Heart left ventricle (tissue), 13 donors: ENCODE results near the gene FNTB.

Source experiments
- CTCF ChIP-seq, 12 donors: fragments of 200-600 bp; sonication (generic) in 4 of 12; IDR thresholded peaks; one replicate each; pipeline versions ENCODE4 v1.5.0 to v1.8.0; 2018 to 2022; ENCODE audit warnings: antibody characterized with exemption in 12 of 12, mild to moderate bottlenecking in 5 of 12
- POLR2A ChIP-seq, 2 donors: fragments of 450-650 bp; IDR thresholded peaks; one replicate each; pipeline ENCODE4 v1.6.1; 2017; ENCODE audit warnings: antibody characterized with exemption in 2 of 2, mild to moderate bottlenecking in 2 of 2, moderate library complexity in 2 of 2
- donor health status: ischemic (EF 13 %, LVEDD 7.1; RV severe dilation, severe dysfunction).
- donor health status: DM: no; HTN: yes; CAD: no.
- donor health status: DM: no; HTN: no; CAD: no.
- donor health status: ischemic (EF 25% LVEDD 6.9; RV normal size, moderate dysfunction).
- donor health status: ischemic (EF 25% LVEDD 5.7; RV mildly dilated, moderate dysfunction).
- donor health status: ischemic (EF 35%, LVEDD 5.7; RV mildly dilated, moderate dysfunction).
- donor health status: nonischemic (EF 11% LVEDD 7.7; RV severe dilation, severe dysfunction).
- donor health status: DM: yes; HTN: yes; CAD: no.
- donor health status: PGD.
- donor health status: ischemic (EF 29% LVEDD 5.4; RV normal size, mild dysfunction).
- donor health status: nonischemic (EF 23%, LVEDD 6.1; RV moderate dilation, normal function).

GRCh38 chr14:64992328-64992885 lies 5.7 kb downstream of the FNTB start:
- no peak for TF ChIP-seq CTCF (IDR thresholded peaks at IDR 0.05)
- no peak for TF ChIP-seq POLR2A (IDR thresholded peaks at IDR 0.05)
